TTC549 (cell line): ENCODE results near the gene GFPT2.

Source experiments
- FAIRE-seq: peaks from 2 replicates; lab custom pipeline; 2012; peaks lifted over from hg19 to GRCh38; lab: Jason Lieb, UNC

The GFPT2 gene

DNA sequence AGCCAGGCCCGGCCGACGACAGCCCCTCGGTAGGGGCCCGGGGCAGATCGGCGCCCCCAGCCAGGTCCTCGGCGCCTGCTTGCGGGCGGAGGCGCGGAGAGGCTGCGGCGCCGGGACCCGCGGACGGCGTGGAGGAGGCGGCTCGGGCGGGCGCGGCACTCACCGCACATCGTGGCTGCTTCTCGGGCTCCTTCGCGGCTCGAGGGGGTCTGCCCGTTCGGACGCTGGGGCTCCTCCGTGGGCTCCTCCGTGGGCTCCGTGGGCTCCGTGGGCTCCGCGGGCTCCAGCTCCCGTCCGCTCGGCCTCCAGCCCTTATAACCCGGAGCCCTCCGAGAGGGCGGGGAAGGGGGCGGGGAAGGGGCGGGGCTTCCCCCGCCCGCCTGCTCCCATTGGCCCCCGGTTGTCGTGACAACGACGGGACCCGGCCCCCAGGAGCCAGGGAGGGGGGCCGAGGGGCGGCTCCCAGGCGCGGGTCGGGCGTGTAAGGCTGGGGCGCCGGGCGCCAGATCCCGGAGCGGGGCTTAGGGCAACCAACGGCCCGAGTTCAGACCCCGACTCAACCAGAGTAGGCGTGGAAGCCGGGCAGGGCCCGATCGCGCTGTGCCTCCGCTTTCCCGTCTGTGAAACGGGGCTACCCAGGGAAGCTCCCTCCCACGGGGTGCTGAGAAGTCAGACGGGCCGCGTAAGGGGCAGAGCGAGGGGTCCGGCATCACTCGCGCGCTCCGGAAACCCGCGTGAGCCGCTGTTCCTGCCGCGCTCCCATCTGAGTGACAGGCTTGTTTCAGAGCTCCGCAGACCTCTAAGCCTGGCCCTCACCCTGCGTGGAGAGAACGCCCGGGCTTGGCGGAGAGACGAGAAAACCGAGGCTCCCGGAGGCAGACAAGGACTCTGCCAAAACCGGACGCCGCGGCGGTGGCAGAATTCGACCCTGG, at the start of gene GFPT2:
TSS of gene GFPT2 (minus strand) at position 289 of the 932 bp plus-strand sequence. CDS start at position 170, 119 bp downstream.
- no peak for FAIRE-seq

DNA sequence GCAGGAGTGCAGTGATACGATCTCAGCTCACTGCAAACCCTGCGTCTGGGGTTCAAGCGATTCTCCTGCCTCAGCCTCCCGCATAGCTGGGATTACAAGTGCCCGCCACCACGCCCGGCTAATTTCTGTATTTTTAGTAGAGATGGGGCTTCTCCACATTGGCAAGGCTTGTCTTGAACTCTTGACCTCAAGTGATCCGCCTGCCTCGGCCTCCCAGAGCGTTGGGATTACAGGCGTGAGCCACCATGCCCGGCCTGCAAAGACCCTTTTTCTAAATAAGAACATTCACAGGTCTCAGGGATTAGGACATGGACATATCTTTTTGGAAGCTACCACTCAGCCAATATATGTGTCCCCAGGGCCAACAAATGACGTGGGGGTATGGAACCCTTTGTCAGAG, 49.6 kb upstream of the GFPT2 start:
- no peak for FAIRE-seq

DNA sequence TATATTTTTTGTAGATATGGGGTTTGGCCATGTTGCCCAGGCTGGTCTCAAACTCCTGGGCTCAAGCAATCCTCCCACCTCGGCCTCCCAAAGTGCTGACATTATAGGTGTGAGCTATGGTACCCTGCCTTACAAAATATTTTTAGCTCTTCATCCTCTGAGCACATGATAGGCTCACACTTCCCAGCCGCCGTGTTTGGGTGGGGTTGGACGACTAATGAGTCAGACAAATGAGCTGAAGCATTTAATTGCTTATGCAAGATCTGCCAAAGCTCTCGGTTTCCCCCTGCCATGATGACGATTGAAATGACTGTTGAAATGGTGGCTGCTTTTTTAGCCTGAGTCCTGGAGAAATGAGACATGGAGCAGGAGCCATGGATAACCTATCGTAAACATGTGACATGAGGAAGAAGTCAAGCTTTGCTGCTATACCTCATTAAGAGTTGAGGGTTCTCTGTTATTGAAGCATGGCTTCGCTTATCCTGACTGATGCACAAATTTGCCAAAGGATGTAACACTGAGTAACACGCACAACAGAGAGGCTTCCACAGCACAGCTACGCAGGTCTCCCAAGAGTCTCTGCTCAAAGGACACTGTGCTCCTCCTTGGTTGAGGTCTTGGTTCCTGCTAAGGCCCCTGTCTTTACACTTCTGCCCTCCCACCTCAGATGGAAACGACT, 48.2 kb upstream of the GFPT2 start:
- FAIRE-seq = no peak

DNA sequence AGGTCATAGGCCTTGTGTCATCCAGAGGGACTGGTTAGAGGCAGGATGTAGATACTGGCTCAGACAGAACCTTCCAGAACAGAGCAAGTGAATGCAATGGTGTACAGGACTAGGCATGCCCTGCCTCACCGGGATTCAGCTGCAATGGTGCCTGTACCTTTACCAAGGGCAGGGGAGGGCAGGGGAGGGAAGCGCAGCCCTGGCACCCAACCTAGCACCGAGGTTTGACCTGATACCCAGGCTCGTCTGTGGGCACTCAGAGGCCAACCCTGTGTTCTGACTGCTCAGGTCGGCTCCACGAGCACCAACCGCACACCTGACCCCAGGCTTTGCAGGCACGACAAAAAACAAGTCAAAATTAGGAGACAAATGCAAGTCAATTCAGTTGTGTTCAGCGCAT, 47.3 kb upstream of the GFPT2 start:
- FAIRE-seq = no peak

DNA sequence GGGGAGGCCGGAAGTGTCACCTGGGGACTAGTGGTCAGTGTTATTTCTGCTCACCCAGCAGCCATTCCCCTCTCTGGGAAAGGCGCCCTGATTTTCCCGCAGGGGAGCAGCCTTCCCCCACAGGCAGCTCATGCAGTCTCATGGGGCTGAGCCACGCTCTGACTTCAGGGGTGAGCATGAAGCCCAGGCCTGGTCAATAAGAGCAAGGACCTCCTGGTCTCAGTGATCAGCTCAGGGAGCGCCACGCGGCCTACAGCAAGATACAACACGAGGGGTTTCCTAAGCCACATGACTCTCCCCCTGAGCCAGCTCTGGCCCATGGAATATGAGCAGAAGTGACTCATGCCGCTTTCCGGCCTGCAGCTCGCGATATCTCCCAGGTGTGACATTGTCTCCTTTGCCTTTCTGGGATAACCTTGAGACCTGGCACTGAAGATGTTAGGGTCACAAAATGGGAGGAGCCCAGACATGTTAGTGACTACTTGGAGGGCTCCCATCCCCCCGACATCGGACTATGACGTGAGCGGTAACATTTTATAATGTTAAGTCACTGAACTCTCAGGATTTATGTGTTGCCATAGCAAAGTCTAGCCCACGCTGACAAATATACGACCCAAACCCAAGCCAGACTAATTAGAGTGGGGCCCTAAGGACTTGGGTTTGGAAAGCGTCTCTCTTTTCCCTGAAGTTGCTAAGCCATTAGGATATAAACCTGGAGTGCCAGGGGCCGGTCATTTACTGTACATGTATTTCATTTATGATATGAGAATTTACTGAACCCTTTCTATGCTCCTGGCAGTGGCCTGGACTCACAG, 46.5 kb upstream of the GFPT2 start:
- no peak for FAIRE-seq

DNA sequence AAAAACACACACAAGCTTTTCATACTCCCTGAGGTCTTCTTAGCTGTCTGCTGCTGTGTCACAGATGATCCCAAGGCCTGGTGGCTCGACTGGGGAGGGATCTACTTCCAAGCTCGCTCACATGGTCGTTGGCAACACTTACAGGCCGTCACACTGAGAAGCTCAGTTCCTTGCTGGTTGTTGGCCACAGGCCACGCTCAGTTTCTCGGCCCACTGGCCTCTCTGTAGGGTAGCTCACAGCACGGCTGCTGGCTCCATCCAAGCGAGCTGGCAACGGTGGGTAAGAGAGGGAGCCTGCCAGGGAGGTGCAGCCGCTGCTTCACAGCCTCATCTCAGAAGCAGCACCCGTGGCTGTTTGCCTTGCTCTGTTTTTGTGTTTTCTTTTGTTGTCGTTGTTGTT, 43.8 kb upstream of the GFPT2 start:
- no peak for FAIRE-seq

DNA sequence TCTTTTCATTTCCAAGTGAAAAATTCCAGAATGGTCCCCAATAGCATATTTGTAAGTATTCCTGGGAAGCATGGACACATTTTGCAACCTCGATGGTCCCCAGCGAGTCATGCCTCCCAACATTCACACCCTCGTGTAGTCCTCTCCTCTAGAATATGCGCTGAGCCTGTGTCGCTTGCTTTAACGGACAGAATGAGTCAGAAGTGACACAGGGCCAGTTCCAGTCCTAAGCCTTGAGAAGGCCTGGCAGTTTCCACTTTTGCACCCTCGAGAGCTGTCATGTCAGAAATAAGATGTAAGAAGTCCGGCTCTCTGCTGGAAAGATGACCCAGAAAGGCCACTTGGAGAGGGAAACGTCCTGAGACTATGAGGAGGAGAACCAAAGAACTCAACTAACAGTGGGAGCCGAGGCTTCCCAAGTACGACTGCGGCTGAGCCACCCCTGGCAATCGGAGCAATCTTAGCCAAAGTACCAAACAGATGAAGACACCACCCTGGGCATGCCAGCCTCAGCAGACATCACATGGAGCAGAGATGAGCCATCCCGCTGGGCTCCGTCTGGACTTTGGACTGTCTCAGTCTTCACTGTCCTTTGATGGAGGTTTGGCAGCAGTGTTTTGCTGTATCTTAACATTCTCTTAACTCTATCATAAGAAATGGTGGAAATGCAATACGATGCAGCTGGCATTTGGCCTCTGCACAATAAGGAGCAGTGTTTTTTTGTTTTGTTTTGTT, 42.6 kb upstream of the GFPT2 start:
- FAIRE-seq = no peak

DNA sequence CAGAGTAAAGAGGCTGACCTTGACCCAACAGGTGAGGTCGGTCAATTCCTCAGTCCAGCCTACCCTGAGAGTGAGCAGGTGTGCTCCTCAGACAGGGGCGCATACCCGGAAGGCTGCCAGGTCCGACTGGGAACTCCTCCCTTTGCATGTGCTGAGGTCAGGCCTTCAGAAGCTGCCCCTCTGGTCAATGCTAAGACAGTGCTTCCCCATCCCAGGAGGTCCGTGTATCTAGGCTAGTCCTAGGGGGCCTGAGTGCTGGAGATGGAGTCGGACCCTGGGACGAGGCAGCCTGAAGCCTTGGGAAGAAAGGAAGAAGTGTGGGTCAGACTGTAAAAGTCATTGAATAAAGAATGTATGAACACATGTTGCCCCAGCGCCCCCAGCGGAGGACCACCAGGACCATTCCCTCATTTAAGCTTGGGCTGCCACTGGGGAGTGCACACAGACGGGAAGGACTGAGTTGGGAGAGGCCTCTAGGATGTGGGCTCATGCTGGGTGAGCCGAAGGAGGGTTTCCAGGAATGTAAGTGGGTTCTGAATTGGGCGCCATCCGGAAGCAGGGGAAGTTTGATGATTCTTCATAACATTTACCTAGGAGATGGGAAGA, 41.0 kb upstream of the GFPT2 start:
- FAIRE-seq = no peak

DNA sequence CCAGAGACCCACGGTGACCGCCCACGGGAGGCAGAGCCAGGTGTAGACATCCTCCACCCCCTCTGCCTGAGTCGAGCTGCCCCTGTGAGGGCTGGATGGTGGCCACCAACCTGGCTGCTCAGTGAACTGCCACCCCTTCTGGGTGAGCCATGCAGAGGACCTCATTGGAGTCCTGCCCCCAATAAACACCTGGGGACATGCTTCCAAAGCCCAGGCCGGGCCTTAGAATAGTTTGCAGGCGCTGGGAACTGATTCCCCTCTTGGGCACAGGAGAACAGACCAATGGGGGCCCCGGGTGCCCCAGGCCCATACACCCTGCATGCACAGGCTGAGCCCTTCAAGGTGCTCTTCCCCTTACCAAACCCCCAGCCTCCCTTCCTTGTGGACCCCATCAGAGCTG, 38.1 kb upstream of the GFPT2 start:
- FAIRE-seq = no peak

DNA sequence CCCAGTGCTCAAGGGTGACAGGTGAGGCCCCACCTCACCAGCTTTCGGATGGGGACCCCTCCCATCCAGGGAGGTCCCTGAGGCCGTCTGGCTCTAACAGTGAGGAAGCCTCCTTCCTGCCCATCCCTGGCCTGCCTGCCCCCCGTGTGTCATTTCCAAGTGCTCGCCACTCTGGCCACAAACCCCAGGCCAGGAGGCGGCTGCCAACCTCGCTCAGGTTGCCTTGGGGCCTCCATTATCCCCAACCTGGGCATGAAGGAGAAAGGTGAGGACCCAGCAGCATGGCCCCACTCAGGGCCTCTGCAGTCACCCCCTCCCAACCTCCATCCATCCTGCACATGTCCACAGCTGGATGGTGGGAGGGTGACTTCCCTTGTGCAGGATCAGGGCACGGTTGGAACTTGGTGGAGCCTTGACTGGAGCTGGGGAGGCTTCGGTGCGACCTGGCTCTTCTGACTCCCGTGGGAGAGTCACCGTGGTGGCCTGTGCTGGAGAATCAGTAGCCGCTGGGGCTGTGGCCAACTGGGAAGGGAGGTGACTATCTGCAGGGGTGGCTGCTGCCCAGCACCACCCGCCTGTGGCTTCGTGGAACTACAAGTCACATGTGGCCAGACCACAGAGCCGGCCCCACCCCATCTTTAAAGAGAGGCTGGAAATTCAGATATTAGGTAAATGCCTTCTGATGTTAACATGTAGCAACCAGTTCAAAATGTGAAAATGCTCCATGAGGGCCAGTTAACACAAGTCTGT, 37.5 kb upstream of the GFPT2 start:
- no peak for FAIRE-seq

DNA sequence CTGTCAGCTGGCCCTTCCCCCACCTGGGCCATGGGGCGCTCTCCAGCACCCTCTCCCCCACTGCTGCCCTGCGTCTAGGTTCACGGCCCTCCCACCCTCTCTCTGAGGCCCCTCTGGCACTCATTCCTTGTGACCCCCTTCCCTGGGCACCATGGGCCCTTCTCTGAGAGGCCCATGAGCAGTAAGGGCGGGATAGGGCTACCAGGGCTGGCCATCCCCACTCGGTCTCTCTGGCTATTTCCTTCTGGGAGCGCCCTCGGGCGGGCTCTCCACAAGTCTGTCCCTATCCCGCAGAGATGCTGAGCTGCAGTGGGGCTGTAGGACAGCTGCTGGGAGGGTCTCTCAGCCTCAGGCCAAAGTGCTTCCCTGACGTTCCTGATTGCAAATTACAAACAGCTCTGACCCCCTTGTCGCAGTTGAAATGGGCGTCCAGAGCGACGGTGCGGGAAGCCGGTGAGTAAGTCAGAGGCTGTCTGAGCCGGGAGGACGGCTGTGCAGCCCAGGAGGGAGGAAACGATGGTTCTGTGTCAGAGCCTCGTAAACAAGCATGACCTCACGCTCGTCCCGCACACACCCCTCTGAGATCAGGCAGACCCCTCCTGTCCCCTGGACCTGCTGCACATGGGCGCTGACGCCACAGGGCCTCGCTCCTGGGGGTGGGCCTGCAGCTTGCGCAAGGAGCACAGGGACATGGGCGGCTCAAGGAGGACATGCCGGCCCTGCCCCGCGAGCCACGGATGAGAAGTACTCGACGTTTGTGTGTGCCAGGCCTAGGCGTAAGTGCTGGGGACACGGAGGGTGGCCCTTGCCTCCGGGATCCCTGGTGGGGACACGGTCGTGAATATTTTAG, 36.3 kb upstream of the GFPT2 start:
- FAIRE-seq = no peak

DNA sequence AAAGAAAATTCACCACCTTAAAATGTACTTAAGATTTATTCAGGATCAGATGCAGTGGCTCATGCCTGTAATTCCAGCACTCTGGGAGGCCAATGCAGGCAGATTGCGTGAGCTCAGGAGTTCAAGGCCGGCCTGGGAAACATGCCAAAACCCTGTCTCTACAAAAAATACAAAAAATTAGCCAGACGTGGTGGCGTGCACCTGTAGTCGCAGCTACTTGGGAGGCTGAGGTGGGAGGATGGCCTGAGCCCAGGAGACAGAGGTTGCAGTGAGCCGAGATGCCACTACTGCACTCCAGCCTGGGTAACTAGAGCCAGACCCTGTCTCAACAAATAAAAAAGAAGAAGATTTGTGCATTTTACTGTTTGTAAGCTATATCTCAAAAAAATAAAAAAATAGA, 34.7 kb upstream of the GFPT2 start:
- no peak for FAIRE-seq

DNA sequence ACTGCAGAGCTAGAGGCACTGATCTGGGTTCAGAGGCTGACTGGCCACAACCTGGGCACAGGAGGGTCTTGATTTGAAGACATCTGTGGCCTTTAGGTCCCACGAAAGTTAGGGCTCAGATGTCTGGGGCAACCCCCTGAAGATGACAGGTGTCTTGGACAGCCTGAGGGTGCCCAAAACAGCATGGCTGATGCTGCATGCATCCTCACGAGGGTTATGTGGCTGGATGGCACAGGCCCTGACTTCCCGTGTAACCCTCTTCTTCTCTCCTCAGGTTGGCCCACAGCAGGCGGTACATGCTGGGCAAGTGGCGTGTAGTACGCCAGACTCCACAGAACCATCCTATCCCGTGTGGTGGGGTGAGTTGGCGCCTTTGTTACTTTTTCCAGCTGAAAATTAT, 29.8 kb upstream of the GFPT2 start:
- no peak for FAIRE-seq

DNA sequence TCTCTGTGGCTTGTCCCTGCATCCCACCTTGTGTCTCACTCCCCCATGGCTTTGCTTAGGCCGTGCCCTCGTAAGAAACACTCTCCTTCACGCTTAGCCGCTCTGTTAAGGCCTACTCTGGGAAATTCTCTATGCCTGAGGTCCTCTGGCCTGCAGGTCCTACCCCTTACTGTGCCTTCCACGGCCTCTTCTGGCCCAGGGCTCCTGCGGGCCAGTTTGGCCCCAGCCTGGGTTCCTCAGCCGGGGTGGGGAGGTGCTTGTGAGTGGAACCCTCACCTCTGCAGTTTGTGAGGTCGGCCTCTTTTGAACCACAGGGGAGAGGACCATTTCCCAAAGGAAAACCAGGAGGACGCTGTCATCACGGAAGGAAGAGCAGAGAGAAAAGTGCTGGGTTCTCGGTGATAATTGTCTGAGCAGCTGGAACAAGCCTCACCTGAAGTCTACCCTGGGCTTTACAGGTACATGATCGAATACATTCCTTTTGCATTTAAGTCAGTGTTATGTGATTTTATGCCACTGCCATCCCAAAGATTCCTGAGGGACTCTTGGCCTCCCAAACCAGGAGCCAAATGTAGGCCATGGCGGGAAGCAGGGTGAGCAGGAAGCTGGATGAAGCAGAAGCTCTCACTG, 28.8 kb upstream of the GFPT2 start:
- FAIRE-seq = no peak

DNA sequence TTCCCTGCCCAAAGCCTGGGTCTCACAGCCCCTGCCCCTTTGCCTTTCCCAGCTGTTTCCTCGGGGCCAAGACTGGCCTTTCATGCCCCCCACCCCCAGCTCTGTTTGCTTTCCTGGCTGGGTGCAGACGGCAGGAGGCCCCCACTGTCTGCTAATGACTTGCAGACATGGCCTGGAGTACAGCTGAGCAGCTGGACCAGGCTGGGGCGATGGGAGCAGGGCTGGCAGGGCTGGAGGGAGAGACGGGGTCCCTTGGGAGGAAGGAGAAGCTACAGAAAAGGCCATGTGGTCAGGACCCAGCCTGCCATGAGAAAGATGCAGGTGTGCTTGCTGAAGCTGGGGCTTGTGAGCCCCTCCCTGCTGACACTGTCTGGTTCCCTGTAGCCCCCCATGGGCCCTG, 28.3 kb upstream of the GFPT2 start:
- no peak for FAIRE-seq

DNA sequence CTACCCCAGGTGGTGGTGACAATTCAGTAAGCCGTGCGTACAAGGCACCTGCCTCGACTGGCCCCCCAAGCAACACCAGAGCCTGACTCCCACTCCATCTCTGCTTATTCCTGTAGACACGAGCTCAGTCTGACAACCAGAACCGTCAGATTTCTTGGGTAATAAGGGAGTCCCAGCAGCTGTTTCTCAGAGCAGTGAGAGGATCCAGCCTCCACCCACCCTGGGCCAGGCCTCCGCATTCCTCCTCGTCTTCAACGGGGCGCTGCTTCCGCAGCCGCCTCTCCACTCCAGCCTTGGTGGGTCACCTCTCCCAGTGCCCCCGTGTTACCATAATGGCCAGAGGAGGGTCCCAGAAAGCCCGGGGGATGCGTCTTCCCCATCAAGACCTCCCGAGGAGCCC, 27.7 kb upstream of the GFPT2 start:
- FAIRE-seq = no peak

DNA sequence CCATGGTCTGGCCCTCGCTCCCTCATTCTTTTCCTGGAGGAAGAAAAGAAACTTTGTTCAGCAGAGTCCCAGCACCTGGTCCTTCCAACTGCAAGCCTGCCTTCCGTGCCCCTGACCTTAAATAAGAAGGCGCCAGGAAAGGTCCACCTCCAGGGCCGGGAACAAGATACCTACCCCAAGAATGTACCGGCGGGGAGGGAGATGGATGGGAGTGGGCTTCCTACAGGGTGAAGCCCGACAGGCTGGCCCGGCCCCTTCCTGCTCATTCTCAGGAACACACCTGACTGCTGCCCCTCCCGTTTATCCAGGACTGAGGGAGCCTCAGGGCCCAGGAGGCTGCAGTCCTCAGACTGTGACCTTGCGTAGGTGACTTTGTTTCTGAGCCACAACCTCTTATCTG, 27.3 kb upstream of the GFPT2 start:
- no peak for FAIRE-seq

DNA sequence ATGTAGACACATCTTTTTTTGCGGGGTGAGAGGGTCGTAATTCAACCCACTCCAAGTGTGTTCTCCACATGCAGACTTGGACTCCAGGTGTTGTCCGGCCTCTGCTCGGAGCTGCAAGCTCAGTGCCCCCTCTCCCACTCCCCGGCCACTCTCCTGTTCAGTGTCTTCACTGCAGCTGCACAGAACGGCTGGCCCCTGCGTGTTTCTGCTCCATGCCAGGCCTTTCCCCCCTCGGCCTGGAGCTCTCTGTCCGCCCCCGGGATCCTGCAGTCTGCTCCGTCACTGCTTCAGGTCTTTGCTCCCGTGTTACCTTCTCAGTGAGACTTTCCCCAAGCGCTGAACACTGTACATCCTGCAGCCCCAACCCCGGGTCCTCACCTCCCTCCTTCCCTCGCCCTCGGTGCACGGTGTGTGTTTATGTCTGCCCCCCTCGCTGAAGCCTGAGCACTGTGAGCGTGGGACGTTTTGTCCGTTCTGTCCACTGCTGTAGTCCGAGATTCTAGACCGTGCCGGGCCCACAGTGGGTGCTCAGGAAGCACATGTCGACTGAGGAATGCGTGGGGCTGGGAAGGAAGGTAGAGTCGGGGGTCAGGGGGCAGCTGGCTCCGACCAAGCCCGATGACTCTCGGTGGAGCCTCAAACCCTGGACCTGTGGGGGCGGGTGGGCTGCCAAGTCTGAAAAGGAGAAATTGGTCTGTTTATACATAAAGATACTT, 26.4 kb upstream of the GFPT2 start:
- FAIRE-seq = no peak
